Measurements from ENCODE around the gene GPS2. TPM values are rescaled to one million over a fixed set of nuclear protein-coding genes. Genes with fewer than 3 reads are reported as not detected.

The GPS2 gene
- total RNA-seq = 30.4 TPM

DNA sequence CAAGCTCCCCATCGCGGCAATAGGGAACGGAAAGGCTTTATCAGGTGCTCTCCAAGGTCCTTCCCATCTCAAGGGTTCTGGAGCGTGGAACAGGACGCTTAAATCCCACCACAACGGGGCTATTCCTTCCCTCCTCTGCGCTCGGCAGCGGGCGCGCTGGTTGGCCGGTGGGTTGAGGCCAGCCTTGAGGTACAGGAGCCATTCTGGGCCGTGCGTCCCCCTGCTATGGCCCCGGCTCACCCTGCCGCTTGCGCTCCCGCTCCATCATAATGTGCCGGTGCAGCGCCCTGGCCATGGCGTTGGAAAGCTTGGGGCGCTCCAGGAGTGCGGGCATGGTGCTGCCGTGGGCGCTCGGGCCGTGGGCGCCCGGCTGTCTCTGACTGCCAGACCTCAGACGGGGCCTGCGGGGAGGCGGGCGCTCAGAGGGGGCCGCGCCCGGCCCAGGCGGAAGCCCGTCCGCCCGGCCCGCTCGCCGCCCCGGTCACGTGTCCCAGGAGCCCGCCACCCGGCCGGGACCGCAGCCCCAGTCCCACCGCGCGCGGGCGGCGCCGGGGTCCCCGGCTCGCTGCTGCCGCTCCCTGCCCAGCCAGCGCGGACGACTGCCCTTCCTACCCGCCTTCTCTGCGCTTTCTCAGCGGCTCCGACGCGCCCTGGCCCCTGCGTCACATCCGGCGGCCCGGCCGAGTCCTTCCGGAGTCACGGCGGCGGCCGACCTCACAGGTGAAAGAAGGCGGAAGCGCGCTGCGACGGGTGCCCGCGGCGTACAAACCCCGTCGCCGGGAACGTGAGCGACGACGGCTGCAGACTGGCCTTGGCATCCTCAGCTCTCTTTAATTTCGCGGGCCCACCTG is at the start of gene GPS2:
Gene GPS2 (minus strand): TSS at position 642 of the 851 bp plus-strand sequence. CDS start 308 bp downstream, at position 334.

GRCh38 chr17:7355053-7355452 is 39.9 kb upstream of the GPS2 start, which contains the start of gene TMEM95:
Gene TMEM95 (plus strand): TSS chr17:7355156. CDS start chr17:7355205, 49 bp downstream.

DNA sequence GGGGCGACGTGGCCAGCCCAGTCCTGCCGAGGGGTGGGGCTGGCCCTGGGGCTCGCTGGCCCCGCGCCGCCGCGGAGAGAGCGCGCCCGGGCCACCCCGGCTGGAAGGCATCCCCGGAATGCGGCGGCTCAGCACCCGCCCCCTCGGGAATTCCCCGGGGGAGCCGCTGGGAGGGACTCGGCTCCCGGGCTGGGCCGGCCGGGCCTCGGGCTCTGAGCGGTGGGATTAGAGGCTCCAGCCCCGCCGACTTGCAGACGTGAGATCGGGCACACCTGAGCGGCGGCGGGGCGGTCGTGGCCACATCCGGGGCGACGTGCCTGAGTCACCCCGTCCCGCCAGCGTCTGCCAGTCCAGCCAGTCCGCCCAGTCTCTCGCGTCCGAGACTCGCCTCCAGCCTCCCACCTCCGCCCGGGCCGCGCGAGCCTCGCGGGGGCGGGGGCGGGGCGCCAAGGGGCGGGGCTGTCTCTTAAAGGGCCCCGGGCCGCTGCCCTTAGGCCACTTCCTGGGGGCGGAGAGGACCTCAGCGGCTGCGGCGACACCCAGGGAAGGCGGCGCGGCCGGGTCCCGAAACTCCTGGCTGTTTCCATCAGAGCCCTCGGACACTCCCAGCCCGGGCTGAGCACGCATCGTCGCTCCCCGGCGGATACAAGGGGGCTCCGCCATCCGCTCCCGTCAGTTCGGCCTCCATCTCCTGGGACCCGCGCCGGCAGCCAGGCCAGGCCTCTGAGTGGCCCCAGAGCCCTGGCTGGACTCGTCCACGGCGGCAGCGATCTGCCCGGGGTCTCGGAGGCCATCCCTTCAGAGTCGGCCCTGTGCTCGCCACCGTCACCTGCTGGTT is 36.7 kb upstream of the GPS2 start, which contains the start of gene KCTD11:
Gene KCTD11 (plus strand): TSS at position 498 of the 838 bp plus-strand sequence.

GRCh38 chr17:7336240-7337175 is 21.3 kb upstream of the GPS2 start, which contains the start of gene ACAP1:
Gene ACAP1 (plus strand): TSS chr17:7336529. CDS start chr17:7336735, 206 bp downstream.

DNA sequence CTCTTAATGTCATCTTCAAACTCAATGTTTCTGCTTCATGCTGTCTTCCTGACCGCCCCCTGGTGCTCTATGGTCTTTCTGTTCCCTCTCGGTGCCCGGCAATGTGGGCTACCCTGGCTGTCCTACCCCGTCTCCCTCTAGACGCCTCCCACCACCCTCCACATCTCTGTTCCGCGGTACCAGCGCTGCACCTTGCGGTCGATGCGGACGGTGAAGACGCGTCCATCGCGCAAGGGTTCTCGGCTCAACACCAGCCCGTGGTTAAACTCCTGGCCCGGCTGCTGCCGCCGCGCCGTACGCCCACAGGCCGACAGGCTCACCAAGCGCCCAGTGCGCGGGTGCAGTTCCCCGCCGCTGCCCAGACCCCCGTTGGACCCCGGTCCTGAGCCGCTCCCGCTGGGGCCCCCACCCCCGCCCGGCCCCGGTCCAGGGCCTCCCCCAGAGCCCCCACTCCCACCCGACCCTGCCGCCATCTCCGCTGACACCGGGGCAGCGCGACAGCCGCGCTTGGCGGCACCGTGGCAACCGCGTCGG is 13.7 kb upstream of the GPS2 start, which contains the start of gene NEURL4:
Gene NEURL4 (minus strand): TSS at position 496 of the 534 bp plus-strand sequence. CDS start 23 bp downstream, at position 473.

GRCh38 chr17:7306911-7307685 is 8.1 kb downstream of the GPS2 start, which contains the start of gene EIF5A:
Gene EIF5A (plus strand): TSS chr17:7307628. CDS start chr17:7309636, 2,008 bp downstream.

GRCh38 chr17:7294614-7295153 is 20.5 kb downstream of the GPS2 start, which contains the start of gene YBX2:
Gene YBX2 (minus strand): TSS chr17:7294639. CDS start chr17:7294500, 139 bp downstream.

GRCh38 chr17:7281074-7281952 is 33.8 kb downstream of the GPS2 start, which contains the start of gene SLC2A4:
Gene SLC2A4 (plus strand): TSS chr17:7281718. CDS start chr17:7281935, 217 bp downstream.

Small RNA genes lying within 50 kb of the gene (small RNA-seq; reads per million reads assigned to genes)
- not detected for gene AC026954.2 (ENCODE audit: low replicate concordance)
- not detected for gene RF00019 (ENCODE audit: low replicate concordance)

Other genes starting within 250 kb of the GPS2 start
- 4.8 TPM for gene CLEC10A, start 235.1 kb downstream of the GPS2 start, total RNA-seq
- 2.2 TPM for gene ASGR2, start 200.5 kb downstream of the GPS2 start, total RNA-seq
- 5.5 TPM for gene ASGR1, start 136.0 kb downstream of the GPS2 start, total RNA-seq
- gene DLG4, start 95.5 kb downstream of the GPS2 start, total RNA-seq = 36.0 TPM
- 342 TPM for gene ACADVL, start 95.4 kb downstream of the GPS2 start, total RNA-seq
- gene DVL2, start 80.8 kb downstream of the GPS2 start, total RNA-seq = 73.5 TPM
- gene PHF23, start 75.9 kb downstream of the GPS2 start, total RNA-seq = 44.4 TPM
- 226 TPM for gene GABARAP, start 72.9 kb downstream of the GPS2 start, total RNA-seq
- 77.3 TPM for gene CTDNEP1, start 63.6 kb downstream of the GPS2 start, total RNA-seq
- 27.2 TPM for gene ELP5, start 63.1 kb downstream of the GPS2 start, total RNA-seq
- gene CLDN7, start 52.9 kb downstream of the GPS2 start, total RNA-seq = 65.5 TPM
- gene SLC2A4, start 33.6 kb downstream of the GPS2 start, total RNA-seq = 19.6 TPM
- 2.0 TPM for gene YBX2, start 20.7 kb downstream of the GPS2 start, total RNA-seq
- 179 TPM for gene EIF5A, start 7.7 kb downstream of the GPS2 start, total RNA-seq
- 31.2 TPM for gene NEURL4, start 14.0 kb upstream of the GPS2 start, total RNA-seq
- gene ACAP1, start 21.2 kb upstream of the GPS2 start, total RNA-seq = 4.8 TPM
- gene KCTD11, start 36.8 kb upstream of the GPS2 start, total RNA-seq = 7.0 TPM
- not detected for gene TMEM95, start 39.8 kb upstream of the GPS2 start, total RNA-seq
- 5.5 TPM for gene TNK1, start 65.7 kb upstream of the GPS2 start, total RNA-seq
- gene PLSCR3, start 79.2 kb upstream of the GPS2 start, total RNA-seq = 23.1 TPM
- 109 TPM for gene TMEM256, start 88.7 kb upstream of the GPS2 start, total RNA-seq
- gene NLGN2, start 92.5 kb upstream of the GPS2 start, total RNA-seq = 21.3 TPM
- gene SPEM1, start 105.0 kb upstream of the GPS2 start, total RNA-seq = not detected
- gene SPEM2, start 110.3 kb upstream of the GPS2 start, total RNA-seq = not detected
- gene SPEM3, start 113.5 kb upstream of the GPS2 start, total RNA-seq = not detected
- 5.0 TPM for gene TMEM102, start 120.1 kb upstream of the GPS2 start, total RNA-seq
- gene FGF11, start 124.2 kb upstream of the GPS2 start, total RNA-seq = 4.8 TPM
- 21.4 TPM for gene CHRNB1, start 129.7 kb upstream of the GPS2 start, total RNA-seq
- 31.0 TPM for gene ZBTB4, start 164.3 kb upstream of the GPS2 start, total RNA-seq
- gene SLC35G6, start 166.1 kb upstream of the GPS2 start, total RNA-seq = not detected
- 118 TPM for gene POLR2A, start 169.0 kb upstream of the GPS2 start, total RNA-seq
- gene TNFSF12, start 233.7 kb upstream of the GPS2 start, total RNA-seq = 11.6 TPM
- 10.2 TPM for gene TNFSF13, start 243.4 kb upstream of the GPS2 start, total RNA-seq
- gene SENP3, start 246.6 kb upstream of the GPS2 start, total RNA-seq = 58.0 TPM

Data from metanephros (tissue), 2 donors.